Medulla oblongata (tissue), 1 donor: Measurements from ENCODE around the gene EPHB3.

Source experiments
- DNase-seq: peaks from one replicate; pipeline ENCODE4 v3.0.0-alpha.2; 2015; ENCODE audit errors: extremely low spot score

Gene EPHB3

DNA sequence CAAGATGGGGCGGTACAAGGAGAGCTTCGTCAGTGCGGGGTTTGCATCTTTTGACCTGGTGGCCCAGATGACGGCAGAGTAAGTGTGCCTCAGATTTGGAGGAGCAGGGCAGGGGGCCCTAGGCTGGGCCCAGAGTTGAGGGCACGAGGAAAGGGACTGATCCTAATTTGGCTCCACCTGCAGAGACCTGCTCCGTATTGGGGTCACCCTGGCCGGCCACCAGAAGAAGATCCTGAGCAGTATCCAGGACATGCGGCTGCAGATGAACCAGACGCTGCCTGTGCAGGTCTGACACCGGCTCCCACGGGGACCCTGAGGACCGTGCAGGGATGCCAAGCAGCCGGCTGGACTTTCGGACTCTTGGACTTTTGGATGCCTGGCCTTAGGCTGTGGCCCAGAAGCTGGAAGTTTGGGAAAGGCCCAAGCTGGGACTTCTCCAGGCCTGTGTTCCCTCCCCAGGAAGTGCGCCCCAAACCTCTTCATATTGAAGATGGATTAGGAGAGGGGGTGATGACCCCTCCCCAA lies 19.8 kb downstream of the EPHB3 start:
- no peak for DNase-seq

DNA sequence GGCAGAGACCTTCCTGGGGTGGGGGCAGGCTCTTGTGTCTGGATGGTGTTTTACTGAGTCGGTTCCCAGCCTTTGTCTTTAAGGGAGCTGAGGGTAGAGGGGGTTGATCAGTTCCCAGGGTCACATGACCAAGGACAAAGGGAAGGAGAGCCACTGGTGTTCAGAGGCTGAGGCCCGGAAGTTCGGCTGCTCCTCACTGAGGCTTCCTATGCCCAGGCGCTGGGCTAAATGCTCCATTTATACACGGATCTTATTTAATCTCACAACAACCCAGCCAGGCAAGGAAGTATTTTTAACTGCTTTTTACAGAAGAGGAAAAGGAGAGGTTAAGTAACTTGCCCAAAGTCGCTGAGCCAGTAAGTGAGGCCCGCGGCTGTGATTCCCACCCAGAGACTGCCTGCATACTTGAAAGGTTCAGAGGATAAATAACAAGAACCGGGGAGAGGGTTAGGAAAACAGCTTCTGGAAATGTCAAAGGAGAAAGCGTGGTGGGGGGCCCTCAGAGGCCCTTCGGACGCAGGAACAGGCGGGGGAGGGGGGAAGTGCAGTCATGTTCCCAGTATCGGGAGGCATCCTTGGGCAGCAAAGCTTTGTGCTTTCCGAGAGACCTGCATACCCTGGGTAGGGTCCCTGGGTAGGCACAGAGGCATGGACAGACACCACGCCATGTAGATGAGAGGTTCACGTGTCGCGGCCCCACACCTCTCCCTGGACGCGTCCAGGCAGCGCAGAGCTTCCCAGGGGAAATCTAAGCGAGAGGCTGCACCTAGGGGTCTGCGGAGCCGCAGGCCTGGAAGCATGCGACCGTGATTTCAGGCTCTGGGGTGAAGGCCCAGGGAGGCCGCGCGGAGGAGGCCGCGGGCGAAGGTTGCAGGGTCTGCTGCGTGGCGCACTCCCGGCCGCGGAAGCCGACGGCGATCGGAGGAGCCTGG lies 21.3 kb downstream of the EPHB3 start:
- DNase-seq = peak; percentile 77

DNA sequence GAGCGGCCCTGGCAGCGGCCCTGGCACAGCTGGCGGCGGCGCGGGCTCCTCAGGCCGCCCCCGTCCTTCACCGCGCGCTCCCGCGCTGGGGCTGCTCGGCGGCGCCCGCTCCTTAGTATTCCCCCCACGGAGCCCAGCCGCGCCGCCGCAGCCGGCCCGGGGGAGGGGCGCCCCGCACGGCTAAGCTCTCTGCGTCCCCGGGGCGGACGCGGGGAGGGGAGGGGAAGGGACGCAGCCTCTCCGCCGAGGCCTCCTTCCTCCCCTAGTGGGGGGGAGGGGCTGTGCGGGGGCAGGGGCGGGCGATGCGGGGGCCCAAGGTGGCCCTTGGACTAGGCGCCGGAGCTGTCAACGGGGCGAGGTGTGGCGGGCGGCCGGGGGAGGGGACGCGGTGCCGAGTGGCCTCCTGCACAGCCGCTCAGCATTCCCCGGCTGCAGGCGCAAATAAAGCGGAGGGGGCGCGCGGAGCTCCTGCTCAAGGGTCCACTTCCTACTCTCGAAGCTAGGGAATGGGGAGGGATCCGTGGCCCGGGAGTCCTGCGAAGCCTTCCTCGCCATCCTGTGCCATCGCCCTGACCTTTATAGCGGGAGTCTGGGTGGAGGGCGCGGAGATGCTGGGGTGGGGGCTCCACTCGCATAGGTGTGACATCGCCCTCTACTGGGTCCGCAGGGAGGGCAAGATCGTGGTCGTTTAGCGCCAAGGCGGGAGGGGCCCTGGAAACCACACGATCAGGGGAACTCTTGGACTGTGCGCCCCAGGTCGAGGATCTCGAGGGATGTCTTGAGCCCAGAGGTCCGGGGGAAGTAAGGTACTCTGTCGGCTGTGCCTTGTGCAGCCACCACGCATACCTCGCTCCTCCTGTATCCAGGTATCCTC lies 22.2 kb downstream of the EPHB3 start:
- peak; percentile 84 for DNase-seq

DNA sequence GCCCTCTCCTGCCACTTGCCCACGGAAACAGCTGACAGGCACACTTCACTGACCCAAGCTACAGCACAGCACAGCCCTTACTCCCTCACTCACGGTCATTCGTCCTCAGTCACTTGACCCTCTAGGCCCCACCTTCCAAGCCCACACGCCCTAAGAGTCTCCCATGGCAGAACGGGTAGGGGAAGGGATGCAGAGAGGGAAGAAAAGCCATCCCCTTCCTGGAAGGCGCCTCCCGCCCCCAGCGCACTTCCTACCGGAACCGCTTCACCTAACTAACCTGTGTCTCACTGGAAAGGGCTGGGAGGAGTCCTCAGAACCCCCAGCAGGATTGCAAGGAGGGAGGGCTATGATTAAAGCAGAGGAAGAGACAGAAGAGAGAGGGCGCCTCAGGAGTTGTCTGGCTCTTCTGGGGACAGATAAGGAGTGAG lies 22.9 kb downstream of the EPHB3 start:
- DNase-seq = no peak

DNA sequence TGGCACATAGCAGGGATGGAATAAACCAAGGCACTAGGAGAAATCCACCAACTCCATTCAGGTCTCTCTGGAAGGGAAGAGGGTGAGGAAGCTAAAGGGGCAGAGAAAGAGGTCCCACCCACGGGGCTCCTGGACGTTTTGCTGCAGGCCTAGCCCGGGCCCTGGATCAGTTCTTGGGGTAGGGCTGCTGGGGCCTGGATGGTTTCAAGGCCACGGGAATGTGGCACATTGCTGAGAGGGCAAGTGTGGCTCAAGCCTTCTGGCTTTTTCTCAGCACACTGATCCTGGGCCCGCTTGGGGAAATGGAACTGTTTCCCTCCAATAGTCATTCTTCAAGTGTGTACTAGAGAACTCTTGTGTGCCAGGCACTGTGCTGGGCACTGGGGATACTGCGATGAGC lies 24.0 kb downstream of the EPHB3 start:
- no peak for DNase-seq

DNA sequence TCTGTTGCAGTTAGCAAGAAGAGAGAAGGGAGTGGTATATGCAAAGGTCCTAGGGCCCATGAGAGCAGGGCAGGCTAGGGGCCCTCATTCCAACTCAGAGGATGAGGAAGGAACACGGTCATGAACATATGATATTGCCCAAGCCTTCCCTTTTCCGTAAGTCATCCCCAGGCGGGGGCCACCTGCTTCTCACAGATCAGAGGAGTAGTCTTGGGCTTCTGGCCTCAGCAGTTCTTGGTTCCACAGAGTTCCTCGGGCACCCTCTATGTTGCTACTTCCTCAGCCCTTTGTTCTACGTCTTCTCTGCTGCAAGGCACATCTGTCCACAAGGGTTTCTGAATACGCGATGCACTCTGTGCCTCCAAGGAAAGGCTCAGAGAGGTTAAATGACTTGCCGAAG lies 25.3 kb downstream of the EPHB3 start:
- DNase-seq = no peak

DNA sequence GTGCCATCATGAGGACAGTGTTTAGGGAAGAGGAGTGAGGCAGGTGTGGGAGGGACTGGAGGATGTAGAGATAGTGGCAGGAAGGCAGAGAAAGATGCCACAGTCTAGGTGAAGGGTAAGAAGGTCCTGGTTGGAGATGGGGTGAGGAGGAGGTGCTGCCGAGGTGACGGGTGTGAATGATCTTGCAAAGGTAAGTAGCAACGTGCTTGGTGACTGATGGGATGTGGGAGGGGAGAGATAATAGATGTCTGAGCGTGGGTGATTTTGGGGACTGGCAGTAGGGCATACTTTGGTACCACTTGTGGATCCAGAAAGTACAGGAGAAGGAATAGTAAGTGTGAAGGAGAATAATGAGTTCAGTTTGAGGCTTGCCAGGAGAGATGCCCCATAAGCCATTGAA lies 27.2 kb downstream of the EPHB3 start:
- DNase-seq = no peak

DNA sequence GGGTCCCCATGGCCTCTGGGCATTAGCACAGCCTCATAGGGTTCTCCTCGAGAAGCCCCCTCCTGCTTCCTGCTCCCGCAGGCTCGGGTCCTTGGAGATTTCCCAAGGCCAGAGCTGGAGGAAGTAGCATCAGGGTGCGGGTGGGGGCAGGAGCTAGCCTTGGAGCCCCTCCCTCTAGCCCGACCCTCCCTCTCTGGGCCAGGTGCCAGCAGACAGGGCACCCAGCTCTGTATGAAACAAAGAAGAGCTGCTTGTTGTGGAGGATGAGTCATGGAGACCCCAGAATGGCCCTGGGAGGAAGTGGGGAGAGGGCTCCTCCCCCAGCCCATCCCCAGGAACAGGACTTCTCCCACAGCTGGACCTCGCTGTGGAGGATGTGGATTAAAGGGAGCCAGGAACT lies 29.2 kb downstream of the EPHB3 start:
- DNase-seq = no peak

DNA sequence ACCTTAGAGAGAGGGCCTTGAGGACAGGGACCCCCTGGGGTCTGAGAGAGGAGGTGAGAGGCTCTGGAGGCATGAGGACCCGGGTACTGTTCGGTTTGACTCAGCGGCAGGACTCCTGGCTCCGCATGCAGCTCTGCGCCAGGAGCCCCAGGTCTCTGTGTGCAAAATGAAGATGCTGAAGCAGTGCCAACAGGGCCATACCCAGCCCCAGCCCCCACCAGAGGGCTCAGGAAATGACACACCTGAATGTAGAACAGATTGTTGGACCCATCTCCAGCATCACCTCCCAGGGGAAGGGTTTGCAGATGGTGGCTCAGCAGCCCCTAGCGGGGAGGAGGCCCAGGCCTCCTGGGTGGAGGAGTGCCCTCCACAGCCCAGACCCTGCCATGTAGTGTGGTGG lies 30.2 kb downstream of the EPHB3 start:
- no peak for DNase-seq

DNA sequence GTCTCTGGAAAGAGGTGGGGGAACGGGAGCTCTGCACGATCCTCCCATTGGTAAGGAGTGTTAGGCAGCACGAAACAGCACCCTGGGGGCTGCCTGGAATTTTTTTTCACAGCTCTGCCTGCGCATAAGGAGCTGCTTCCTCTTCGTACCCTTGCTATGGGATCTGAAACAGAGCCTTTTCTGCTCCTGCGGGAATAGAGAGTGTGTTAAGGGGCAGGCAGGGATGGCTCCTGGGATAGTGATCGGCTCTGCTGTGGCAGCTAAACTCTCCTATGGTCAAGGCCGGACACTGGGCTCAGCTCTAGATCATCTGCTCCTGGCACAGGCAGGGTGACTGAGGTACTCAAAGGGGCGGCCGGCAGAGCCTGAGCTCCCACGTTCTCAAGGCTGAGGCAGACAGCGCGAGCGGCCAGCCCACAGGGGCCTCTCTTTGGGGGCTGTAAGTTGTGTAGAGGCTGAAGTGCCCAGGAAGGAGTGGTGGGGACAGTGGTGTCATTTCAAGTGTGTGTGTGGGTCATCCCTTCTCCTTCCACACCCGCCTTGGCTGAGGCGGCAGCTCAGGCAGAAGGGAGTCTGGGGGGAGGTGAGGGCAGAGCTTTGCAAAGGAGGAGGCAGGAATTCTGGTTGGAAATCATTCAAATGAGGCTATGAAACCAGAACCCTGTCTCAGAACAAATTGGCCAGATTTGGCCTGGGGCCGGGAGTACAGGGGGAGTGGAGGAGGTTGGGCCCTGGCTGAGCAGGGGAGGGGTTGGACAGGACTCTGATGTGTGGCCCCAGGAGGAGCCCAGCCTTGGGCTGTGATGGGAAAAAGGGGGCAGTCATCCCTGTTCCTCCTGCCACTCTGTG lies 31.0 kb downstream of the EPHB3 start:
- no peak for DNase-seq

DNA sequence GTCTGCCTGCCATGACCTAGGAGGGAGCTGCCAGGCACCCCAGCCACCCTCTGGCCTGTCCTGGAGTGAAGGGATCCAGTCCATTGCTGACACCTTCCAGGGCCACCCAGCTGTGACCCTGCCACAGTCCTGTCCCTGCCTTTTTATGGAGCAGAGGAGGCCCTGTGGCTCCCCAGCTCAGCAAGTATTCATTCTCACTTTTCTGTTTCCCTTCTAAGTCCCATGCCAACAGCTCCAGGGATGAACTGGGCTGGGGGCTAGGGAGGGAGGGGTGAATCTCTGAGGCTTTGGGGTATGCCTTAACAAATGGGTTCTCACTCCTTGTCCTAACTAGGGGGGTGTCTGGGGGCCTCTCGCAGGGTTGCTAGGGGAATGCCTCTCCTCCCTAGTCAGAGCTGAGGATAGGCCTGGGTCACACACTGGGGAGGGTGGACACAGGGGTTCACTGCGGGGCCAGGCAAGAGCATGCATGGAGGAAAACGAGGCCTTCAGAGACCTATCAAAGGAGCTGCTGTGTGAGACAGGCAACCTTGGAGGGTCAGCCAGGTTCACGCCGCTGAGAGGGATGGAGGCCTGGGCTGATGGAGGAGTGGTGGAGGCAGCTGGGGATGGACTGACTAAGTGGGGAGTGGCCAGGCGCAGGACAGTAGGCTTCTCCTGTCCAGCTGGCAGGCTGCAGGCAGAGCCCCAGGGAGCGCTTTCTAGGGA lies 31.8 kb downstream of the EPHB3 start:
- no peak for DNase-seq

DNA sequence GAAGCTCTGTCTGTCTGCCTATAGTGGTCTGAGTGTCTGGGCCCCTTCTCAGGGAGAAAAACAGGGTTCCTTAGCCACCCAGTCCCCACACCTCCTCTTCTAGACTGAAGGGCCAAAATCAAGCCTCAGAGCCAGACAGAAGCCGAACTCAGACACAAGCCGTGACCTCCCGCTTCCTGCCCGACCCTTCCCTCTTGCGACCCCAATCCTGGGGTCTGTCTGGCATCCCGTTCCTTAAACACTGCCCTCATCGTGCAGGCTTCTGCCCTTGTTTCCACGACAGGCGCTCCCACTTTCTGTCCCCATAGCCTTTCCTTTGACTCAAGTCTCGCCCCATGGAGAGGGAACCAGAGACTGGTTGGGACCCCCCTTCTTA lies 32.3 kb downstream of the EPHB3 start:
- no peak for DNase-seq

DNA sequence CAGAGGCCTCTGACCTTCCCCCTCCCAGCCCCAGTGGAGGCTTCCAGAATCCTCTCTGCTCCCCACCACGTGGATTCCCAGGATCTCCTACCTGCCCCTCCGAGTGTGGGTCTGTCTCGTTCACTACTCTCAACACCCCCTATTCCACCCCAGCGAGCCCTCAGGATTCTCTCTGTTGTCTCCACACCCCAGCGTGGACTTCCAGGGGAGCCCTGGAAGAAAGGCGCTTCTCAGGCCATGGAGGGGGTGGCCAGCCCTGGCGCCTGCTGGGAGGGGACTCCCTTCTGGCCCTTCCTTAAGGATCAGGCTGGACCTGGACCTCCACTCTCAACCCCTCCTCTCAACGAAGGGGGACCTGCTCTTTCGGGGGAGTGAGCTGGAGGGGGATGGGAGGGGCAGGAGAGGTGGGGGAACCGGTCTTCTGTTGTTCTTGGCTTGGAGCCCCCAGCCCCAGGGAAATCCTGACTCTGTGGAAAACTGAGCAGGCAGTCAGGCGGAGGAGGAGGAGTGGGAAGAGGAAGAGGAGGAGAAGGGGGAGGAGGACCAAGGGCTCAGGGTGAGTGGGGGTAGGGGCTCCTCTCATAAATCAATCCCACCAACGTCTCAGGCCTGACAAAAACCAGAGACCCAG lies 32.9 kb downstream of the EPHB3 start:
- DNase-seq = no peak

DNA sequence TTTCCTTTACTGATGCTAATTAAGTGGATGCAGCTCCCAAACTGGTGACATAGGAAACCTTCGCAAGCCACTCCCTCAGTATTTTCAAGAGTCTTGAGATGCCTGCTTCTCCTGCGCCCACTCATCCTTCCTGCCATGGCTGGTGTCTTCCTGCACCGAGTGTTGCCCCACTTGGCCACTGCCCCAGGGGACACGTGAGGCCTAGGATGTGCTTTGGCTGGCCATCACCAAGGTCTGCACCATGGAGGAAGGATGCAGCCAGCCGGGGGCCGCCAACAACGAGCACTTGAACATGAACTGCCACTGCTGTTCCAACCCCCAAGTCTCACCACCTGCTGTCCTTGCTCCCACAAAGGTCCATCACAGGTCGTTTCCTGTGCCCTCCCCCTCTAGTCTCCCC lies 34.1 kb downstream of the EPHB3 start:
- DNase-seq = no peak

DNA sequence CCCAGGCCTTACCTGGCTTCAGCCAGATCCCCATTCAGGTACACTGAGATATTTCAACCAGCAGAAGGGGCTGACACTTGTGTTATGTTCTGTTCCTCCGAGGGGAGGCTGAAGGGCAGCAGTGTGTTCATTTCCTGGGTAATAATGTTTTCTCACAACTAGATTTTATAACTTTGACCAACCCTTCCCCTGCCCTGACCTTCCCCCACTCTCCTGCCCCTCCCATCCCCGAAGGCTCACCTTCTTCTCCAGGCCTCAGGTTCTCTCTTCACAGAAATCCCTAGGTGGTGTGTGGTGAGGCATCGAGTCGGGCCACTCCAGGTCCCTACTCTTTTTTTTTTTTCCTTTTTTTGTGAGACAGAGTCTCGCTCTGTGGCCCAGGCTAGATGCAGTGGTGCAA lies 34.6 kb downstream of the EPHB3 start:
- no peak for DNase-seq

DNA sequence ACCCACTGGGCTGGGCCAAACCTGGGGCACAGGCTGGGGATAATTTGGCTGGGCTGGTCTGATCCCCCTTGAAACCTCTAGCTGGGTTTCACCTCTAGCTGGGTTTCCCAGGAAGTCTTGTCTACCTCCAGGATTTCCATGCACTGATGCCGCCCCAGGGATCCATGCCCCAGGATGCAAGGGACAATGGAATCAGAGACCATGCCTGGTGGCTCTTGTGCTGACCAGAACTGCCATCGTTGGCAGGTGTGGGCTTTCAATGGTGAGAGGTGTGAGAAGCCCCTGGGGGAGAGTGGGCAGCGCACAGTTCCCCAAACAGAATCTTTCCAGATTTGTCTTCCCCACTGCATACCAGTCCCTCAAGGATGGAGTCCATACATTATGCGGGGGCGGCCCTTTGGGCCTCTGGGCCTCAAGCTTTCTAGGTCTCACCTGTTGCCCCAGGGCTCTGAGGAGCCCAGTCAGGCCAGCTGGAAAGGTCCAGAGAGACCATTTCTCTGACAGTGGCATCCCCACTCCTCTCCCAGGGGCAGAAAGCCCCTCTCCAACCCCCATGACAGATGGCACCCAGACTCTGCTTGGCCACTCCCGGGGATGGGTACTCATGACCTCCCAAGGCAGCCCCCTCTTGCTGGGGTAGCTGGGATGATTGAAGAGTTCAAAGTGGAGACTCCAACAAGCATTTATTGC lies 35.4 kb downstream of the EPHB3 start:
- DNase-seq = no peak

DNA sequence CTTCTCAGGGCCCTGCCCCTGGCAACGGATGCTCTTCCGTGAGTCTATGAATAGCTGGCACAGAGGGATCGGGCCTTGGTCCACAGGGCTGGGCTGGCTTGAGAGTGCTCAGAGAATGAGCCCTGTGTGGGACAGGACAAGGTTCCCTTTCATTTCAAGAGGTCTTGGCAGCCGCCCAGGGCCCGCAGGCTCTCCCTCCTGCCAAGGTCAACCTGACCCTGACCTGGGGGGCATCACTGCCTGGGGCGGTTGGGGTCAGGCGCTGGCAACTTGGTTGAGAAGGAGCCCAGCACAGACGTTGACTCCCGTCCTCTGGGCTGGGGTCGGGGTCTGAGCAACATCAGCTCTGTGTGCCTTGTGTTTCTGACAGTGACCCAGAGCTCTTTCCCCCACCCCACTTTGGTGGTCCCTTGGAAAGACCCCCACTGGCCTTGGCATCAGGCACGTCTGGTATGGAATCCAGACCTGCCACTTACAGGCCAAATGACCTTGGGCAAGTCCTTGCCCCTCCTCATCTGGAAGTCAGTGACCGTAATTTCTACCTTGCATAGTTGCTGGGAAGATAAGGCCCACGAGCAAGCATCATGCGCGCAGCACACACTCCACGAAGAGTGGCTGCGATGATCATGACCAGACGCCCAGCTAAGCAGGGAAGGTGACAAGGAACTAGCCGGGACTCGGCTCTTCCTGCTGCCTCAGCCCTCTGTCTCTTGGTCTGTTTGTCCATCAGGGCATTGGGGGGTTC lies 36.4 kb downstream of the EPHB3 start:
- DNase-seq = peak; percentile 45

DNA sequence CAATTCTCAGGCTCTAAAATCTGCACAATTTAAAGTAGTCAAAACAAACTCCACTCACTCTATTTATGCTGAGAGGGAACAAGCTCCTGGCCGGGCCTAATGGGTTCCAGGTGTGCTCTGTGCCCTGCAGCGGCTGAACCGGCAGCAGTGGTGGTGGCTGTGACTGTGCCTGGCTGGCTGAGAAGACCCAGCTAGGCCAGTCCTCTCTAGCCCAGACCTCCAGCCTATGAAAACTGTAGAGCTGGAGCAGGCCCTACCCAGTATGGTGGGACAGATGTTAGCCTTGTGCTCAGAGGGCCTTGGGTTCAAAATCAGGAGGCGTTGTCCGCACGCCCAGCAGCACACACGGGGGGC lies 37.0 kb downstream of the EPHB3 start:
- no peak for DNase-seq

DNA sequence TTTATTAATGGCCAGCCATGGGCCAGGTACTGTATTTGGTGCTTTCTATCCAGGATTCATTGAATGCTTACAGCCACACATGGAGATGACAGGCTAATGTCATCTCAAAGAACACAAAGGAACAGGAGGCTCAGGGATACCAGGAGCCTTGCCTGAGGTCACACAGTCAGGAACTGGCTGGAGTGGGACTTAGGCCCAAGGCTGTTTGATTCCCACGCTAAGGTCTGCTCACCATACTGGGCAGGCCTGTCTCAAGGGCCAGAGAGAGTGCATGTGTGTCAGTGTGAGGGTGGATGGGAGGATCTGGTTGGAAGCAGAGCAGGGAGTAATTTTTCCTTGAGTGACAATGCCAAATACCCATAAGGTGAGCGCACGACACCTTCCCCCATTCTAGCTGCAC lies 37.6 kb downstream of the EPHB3 start:
- DNase-seq = no peak
